ENCODE results near the gene PLEKHM2.

The PLEKHM2 gene

DNA sequence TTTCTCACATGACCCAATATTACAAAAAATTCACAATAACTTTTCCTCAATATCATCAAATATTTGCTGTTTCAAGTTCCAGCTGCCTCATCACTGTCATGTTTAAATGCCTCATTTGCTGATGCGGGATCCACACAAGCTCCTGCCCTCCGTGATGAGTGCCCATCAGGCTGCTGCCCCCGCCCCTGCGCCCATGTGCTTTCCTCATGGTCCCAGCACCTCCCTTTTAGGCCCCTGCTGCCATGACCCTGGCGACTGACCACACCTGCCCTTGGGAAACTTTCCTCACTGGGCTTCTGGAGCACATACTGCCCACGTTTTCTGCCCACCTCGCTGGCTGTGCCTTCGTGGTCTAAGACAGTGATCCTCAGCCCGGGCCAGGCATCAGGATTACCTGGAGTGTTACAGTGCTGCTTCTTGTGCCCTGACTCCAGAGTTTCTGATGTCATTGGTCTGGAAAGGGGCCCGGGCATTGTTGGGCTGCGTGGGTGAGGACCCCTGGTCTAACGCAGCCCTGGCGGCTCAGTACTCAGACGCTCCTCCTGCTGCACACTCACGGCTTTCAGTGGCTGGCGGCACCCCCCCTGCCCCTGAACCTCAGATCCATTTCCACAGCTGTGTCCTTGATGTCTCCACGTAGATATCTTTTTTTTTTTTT, 20.5 kb downstream of the PLEKHM2 start:
- DNase-seq, result no peak

DNA sequence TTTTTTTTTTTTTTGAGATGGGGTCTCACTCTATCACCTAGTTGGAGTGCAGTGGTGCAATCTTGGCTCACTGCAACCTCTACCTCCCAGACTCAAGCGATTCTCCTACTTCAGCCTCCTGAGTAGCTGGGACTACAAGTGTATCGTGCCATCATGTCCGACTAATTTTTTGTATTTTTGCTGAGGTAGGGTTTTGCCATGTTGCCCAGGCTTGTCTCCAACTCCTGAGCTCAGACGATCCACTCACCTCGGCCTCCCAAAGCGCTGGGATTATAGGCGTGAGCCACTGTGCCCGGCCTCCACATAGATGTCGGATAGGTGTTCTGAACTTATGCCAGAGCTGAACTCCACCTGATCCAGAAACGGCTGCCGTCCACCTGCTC, 21.1 kb downstream of the PLEKHM2 start:
- no peak for DNase-seq

DNA sequence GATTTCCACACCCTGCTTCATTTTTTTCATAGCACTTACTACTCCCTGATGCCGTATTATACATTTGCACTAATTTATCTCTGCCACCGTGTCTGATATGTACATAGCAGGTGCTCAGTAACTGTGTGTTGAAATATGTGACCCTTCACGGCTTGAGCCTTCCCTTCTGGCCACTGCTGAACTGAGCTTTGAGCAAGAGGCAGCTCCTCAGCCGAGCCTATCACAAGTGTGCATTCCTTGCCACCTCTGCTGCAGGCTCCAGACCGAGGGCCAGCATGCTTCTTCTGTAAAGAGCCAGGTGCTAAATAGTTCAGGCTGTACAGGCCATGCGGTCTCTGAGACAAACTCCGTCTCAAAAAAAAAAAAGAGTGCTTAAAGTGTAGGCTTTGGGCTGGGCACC, 22.6 kb downstream of the PLEKHM2 start:
- no peak for DNase-seq

DNA sequence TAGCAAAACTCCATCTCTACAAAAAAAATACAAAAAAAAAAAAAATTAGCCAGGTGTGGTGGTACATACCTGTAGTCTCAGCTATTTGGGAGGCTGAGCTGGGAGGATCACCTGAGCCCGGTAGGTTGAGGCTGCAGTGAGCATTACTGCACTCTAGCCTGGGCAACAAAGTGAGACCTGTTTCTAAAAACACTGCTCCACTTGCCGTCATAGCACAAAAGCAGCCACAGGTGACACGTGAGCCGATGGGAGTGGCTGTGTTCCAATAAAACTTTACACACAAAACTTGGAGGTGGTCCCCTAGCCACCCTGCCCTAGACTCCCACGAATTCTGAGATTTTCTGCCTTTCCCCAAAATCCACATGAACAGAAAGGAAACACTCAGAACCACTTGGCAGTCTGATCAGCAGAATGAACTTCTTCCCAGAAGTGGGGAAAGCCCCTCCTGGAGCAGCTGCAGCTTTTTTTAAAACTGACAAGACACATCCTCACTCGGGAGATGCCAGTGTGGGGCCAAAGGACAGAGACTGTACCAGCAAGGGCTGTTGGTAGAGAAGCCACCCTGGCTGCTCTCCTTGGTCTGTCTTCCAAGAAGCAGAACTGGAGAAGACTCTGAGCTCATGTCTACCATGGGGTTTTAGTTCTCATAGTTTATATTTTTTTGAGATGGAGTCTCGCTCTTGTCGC, 23.3 kb downstream of the PLEKHM2 start:
- DNase-seq, result no peak

DNA sequence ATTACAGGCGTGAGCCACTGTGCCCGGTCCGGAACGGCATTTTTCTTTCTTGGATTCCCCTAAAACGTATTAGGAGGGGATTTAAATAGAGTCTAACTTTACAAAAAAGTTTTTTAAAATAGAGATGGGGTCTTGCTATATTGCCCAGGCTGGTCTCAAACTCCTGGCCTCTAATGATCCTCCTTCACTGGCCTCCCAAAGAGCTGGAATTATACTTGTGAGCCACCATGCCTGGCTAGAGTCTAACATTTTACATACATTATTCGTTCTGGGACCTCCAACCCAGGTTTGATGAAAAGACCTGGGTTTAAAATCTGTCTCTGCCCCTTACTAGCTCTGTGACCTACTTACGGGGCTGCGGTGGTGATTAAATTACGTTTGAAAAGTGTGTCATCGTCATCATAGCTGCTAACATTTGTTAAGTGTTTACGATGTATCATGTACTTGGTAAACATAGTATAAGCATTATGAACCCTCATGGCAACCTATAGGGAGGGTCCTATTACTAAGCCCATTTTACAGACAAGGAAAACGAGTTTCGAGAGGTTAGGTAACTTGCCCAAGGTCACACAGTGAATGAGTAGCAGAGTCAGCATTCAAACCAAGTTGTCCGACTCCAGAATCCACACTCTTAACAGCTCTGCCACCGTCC, 24.5 kb downstream of the PLEKHM2 start:
- no peak for DNase-seq

DNA sequence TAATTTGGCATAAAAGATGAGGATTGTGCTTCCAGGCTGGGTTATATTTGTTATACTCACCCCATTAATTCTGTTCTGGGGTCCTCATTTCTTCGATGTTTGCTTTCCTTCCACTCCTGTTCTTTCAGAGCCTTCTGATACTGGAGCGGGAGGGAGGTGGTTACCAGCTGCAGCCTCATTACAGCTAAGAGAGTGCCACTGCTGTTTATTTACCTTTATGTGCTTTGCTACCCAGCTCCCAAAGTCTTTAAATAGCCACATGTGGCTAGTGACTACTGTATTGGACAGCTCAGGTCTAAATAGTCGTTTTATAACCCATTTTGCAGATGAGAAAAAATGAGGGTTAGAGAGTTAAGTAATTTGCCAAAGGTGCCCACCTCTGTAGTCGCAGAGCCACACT, 25.1 kb downstream of the PLEKHM2 start:
- no peak for DNase-seq

DNA sequence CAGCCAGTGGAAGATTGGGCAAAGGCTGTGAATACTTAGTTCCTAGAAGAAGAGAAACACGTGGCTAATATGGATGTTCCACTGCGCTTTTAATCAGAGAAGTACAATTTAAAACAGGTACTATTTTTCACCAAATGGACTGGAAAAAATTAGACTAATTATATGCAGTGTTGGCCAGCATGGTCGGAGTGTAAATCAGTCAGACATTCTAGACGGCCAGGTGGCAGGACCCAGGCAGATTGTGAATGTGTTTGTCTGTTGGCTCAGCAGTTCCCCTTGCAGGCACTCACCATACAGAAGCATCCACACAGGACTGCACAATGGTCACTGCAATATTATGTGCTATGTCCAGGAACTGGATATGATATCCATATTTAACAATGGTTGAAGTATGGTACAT, 28.0 kb downstream of the PLEKHM2 start:
- no peak for DNase-seq

DNA sequence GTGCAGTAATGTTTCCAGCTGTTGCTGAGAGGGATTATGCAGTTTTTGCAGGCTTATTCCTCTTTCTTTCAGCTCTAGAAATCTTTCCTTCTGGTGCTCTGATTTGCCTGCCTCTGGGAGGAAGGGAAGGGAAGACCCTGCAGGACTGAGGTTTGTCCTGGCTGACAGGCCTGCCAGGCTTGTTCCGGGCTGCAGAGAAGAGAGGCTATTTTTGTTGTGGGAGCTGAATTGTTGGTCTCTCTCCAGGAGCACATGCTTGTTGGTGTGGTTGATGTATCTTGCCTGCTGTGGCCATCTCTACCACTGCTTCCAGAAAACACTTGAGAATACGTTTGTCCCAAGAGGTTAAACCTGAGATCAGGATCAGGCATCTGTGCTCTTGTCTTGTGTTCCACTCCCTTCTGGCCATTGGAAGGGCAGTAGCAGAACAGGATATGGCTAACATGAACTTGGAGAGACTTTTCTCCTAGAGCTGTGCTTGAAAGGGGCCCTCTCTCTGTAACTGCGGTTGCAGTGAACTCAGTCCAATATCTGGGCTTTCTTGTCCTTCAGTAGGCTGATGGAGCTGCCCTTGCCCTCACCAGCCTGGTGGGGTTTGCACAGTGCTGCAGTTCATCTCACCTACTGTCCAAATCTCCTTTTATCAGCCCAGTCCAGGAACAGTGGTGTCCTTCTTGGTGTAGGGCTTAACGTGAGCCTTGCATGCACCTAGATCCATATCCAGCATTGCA, 30.5 kb downstream of the PLEKHM2 start:
- DNase-seq, result peak; percentile 59 to 74

DNA sequence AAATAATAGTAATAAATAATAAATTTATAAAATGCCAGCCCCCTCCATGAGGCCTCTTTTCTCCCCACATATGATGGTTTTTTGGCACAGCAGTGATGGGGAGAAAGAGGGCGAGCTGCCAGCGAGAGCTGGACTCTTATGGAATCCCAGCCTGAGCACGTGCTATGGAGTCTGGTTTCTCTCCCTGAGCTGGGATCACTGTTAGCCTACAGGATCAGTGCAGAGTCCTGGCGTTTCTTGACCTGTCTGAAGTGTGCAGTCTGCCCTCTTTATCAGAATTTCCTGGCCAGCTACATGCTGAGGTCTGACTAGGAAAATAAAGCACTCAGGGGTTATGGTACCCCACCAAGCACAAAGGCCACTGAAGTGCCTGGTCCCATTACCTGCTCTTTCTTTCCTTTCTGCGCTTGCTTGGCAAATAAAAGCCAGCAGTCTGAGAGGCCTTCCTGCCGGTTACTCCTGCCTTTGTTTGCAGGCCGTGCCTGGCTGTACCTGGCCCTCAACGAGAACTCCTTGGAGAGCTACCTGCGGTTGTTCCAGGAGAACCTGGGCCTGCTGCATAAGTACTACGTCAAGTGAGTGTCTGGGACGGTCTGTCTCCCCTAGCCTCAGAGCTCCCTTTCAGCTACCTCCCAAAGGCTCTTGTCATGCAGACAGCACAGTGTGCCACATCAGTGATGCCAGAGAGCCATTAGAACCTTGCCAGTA, 33.5 kb downstream of the PLEKHM2 start:
- no peak for DNase-seq

DNA sequence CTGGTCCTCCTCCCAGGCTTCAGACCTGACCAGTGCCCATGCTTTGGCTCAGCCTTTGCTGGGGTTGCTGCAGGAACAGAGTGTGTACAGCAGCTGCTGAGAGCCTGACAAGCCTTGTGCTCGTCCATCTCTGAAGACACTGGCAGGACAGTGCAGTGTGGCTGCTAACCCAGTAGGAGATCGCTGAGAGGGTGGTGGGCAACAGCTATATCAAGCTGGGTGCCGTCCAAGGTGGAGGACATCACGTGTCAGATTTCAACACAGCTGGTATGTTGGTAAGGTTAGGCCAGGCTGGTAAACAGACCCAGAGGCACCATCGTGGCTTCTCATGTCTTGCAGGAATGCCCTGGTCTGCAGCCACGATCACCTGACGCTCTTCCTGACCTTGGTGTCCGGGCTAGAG, 34.1 kb downstream of the PLEKHM2 start:
- DNase-seq, result no peak

DNA sequence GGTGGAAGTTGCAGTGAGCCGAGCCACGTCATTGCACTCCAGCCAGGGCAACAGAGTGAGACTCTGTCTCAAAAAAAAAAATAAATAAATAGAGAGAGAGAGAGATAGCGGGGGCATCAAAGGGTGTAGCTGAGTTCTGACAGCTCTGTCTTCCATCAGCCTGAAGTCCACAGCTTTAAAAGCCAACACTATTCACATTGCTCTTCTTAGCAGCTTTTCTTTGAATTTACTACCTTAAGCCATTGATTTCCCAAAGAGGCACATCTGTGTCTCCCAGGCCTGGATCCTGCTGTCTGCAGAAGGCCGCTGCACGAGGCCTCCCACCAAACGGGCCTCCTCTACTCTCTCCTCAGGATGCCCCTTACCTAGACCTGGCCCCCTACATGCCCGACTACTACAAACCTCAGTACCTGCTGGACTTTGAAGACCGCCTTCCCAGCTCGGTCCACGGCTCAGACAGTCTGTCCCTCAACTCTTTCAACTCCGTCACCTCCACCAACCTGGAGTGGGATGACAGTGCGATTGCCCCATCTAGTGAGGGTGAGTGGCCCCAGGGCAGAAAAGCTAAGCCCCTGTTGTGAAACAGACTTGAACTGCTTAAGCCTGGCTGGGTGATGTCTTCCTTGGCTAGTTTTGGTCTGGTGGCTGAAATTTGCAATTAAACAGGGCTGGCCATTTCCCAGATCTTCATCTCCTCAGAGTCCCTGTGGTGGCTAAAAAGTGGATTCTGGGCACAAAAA, 35.4 kb downstream of the PLEKHM2 start:
- no peak for DNase-seq

DNA sequence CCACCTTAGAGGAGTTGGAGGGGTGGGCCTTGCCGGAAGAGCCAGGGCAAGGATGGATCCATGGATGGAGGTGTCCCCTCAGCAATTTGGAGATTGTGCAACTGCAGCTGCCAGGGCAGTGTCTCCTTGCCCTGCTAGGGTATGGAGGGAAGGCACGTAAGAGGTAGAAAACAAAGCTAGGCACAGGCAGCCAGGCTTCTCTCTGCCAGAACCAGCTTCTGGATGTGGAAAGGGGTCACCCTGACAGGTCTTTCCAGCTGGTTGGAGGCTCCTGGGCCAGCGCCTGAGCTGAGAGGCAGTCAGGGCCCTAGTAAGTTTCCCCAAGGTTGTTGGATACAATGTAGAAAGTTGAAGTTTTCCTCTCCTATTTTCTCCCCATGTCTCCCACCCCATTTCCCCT, 36.7 kb downstream of the PLEKHM2 start:
- no peak for DNase-seq

DNA sequence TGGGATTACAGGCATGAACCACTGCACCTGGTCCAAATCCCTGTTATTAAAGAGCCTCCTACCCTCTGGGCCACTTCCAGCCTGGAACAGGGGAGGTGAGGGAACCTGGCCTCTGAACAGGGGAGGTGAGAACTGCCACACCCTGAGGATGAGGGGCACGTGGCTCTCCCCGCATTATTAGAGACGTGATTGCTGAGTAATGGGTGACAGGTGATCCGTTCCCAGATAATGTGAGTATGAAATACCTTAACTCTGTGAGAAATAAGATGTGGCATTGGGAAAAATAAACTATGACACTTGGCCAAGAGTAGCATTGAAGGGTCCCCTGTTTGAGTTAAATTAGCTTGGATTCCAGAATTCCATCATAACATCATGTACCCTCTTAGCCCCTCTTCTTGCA, 38.3 kb downstream of the PLEKHM2 start:
- DNase-seq, result no peak

DNA sequence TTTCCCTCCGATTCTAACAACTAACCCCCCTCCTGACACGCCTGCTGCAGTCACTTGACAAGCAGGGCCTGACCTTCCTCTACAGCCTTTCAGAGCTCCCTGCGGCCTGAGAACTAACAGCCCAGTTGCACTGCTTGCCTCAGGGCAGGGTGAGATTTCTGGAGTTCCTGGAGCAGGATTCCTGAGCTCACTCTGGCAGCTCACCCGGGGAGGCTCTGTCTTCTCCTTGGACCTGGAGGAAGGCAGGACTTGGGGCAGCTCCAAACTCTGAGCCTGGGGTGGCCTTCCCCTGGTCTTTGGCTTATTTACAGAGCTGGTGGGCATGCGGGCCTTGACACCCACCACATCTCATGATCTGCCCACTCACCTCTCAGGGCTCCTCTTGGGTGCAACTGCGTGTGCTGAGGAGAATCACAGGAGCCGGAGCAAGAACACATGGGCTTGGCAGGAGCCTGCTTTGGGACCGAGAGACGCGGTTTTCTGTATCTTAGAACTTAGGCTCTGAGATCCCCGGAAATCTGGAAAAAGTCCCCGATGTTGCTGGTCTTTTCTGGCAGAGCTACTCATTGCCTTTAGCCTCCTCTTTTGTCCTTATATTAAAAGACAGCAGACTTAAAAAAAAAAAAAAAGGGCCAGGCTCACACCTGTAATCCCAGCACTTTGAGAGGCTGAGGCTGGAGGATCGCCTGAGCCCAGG, 38.9 kb downstream of the PLEKHM2 start:
- DNase-seq, result no peak

DNA sequence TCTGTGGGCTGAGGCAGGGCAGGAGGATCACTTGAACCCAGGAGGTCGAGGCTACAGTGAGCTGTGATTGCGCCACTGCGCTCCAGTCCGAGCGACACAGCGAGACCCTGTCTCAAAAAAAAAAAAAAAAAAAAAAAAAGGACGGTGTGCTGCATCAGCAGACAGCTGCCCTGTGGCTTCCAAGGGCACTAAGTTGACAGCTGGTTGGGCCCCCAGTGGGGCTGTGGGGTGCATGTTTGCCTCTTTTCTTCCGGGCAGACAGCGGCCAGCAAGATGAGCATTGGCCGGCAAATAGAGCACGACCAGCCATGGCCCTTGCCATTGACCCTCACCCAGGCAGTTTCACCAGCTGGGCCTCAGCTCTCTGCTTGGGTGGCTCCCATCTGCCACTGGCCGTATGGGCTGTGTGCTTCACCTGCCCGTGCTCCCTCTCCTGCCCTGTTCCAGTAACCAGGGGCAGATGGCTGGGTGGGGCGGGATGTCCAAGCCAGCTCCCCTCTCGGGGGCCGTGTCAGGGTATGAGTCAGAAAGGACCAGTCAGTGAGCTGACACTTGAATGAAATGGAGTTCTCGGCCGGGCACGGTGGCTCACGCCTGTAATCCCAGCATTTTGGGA, 39.6 kb downstream of the PLEKHM2 start:
- peak; percentile 85 to 95 for DNase-seq

DNA sequence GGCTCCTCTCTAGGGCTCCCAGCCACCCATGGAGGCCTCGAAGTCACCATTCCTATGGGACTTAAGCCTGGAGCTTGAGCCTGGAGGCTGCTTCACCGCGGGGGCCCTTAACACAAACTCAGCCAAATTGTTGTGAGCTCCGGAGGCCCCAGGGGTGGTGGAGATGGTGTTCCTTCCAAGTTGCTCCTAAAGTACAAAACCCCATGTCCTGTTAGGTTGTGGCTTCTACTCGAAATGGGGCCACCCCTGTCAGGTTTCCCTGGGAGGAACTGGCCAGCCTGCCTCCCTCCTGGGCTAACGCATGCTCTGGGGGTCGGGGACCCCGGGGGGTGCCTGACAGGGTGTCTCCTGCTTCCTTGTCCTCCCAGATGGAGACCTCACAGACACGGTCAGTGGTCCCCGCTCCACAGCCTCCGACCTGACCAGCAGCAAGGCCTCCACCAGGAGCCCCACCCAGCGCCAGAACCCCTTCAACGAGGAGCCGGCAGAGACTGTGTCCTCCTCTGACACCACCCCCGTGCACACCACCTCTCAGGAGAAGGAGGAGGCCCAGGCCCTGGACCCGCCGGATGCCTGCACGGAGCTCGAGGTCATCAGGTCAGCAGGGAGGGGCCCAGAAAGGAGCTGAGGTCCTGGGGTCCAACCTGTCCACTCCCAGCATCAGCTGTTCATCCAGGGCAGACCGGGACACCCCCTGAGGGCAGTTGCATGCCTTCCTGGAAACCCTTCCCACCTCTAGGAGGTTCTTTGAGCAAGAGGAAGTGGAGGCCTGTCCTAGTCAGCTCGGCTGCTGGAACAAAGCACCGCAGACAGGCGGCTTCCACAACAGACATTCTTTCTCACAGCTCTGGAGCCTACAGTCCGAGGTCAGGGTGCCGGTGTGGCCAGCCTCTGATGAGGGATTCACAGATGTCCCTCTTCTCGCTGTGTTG, 41.1 kb downstream of the PLEKHM2 start:
- DNase-seq, result no peak

DNA sequence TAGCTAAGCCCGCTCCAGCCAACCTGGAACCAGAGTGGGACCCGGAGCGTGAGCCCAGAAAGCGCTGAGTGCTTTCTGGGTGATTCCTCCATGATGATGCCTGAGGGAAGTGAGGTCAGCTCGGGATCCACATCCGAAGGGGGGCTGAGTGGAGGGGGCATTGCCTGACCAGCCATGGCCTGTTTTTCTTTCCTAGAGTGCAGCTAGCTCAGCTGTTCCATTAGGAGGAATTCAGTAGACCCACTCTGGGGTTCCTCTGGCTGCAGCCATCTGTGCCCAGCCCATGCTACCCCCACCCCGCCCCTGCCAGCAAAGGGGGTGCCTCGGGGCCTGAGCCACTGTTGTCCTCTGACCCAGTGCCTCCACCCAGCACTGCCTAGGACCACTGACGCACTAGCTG, 42.4 kb downstream of the PLEKHM2 start:
- DNase-seq, result no peak

DNA sequence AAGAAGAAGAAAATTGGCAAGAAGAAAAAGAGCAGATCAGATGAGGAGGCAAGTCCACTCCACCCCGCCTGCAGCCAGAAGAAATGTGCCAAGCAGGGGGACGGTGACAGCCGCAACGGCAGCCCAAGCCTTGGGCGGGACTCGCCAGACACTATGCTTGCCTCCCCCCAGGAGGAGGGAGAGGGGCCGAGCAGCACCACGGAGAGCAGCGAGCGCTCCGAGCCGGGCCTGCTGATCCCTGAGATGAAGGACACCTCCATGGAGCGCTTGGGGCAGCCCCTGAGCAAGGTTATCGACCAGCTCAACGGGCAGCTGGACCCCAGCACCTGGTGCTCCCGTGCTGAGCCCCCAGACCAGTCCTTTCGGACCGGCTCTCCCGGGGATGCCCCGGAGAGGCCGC, 42.9 kb downstream of the PLEKHM2 start:
- DNase-seq, result no peak

DNA sequence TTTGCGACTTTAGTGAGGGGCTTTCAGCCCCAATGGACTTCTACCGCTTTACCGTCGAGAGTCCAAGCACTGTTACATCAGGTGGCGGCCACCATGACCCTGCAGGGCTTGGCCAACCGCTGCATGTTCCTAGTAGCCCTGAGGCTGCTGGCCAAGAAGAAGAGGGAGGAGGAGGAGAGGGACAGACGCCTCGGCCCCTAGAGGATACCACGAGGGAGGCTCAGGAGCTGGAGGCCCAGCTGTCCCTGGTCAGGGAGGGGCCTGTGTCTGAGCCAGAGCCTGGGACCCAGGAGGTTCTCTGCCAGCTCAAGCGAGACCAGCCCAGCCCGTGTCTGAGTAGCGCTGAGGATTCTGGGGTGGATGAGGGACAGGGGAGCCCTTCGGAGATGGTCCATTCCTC, 43.3 kb downstream of the PLEKHM2 start:
- DNase-seq, result peak; percentile 40 to 78
